H1 (cell line): ENCODE data around the gene OVCA2.

ENCODE experiments used
- ASH2L ChIP-seq: fragments of 200-600, 300-600 bp; sonication (generic); IDR thresholded peaks from one replicate; pipeline ENCODE4 v1.7.1; 2017; ENCODE audit warnings: low read length
- CBX5 ChIP-seq: fragments of 300-800, 300-1000 bp; sonication (generic); IDR thresholded peaks from 2 replicates; pipeline ENCODE4 v1.7.1; 2016; ENCODE audit warnings: antibody characterized with exemption, low read length, low read depth
- CBX8 ChIP-seq: fragments of 300-800, 300-1000 bp; sonication (generic); IDR thresholded peaks from 2 replicates; pipeline ENCODE4 v1.7.1; 2016; ENCODE audit warnings: low read depth, low read length, borderline replicate concordance
- CTCF ChIP-seq, 3 experiments: IDR thresholded peaks; 1 replicate in 2 of 3; 2 replicates in 1 of 3; pipeline versions ENCODE4 v1.5.1 to v1.6.1; 2011; ENCODE audit warnings: low read length in 3 of 3, mild to moderate bottlenecking in 3 of 3, inconsistent platforms in 2 of 3, low read depth in 1 of 3, moderate library complexity in 1 of 3; ENCODE audit not compliant: insufficient read depth in 1 of 3; ENCODE audit errors: control extremely low read depth in 1 of 3
- EZH2 ChIP-seq: fragments of 200-600 bp; sonication (generic); IDR thresholded peaks from 2 replicates; pipeline ENCODE4 v1.7.1; 2012; ENCODE audit warnings: low read depth, mild to moderate bottlenecking, moderate library complexity, low read length, inconsistent platforms; ENCODE audit not compliant: severe bottlenecking
- GABPA ChIP-seq: IDR thresholded peaks from 2 replicates; pipeline ENCODE4 v1.6.1; 2011; ENCODE audit warnings: mild to moderate bottlenecking, low read length, moderate library complexity, borderline replicate concordance; ENCODE audit not compliant: insufficient read depth
- POLR2A ChIP-seq, 2 experiments: IDR thresholded peaks; 1 replicate in 1 of 2; 2 replicates in 1 of 2; pipeline ENCODE4 v1.6.1; 2011; ENCODE audit warnings: low read depth in 2 of 2, low read length in 2 of 2, mild to moderate bottlenecking in 2 of 2; ENCODE audit errors: control extremely low read depth in 1 of 2
- POLR2AphosphoS5 ChIP-seq: IDR thresholded peaks from 2 replicates; pipeline ENCODE4 v1.6.1; 2011; ENCODE audit warnings: low read depth, low read length
- RAD21 ChIP-seq, 2 experiments: IDR thresholded peaks in 1 of 2; conservative IDR thresholded peaks in 1 of 2; 2 replicates each; pipeline ENCODE4 v1.6.1; 2011; ENCODE audit warnings: low read depth in 2 of 2, low read length in 2 of 2, improper control_type of control experiment in 1 of 2, inconsistent platforms in 1 of 2, mild to moderate bottlenecking in 1 of 2, moderate library complexity in 1 of 2
- SAP30 ChIP-seq: fragments of 300-600 bp; sonication (generic); IDR thresholded peaks from 2 replicates; pipeline ENCODE4 v1.7.1; 2012; ENCODE audit warnings: low read length, moderate library complexity, mild to moderate bottlenecking, inconsistent platforms; ENCODE audit not compliant: insufficient read depth, insufficient replicate concordance
- SUZ12 ChIP-seq: fragments of 200-600 bp; sonication (generic); IDR thresholded peaks from 2 replicates; pipeline ENCODE4 v1.6.1; 2012; ENCODE audit warnings: mild to moderate bottlenecking, inconsistent platforms, low read length, moderate library complexity, mixed read lengths
- TCF12 ChIP-seq: IDR thresholded peaks from 2 replicates; pipeline ENCODE4 v1.6.1; 2011; ENCODE audit warnings: low read depth, mild to moderate bottlenecking, low read length
- YY1 ChIP-seq: IDR thresholded peaks from 2 replicates; pipeline ENCODE4 v1.6.1; 2011; ENCODE audit warnings: low read depth, mild to moderate bottlenecking, low read length
- TF ChIP-seq, protein P1 (sequence below): IDR thresholded peaks from 2 replicates; pipeline ENCODE4 v1.6.1; 2012; ENCODE audit warnings: inconsistent platforms

- TF ChIP-seq CTCF (IDR thresholded peaks at IDR 0.05; ENCODE audit: control extremely low read depth in 1 of 3, insufficient read depth in 1 of 3, low read depth in 1 of 3, low read length in 3 of 3), result peak; percentile 61 to 69 (median 63)
- TF ChIP-seq YY1, result no peak
- TF ChIP-seq TCF12, result no peak
- peak; percentile 62 to 74 for TF ChIP-seq RAD21 (IDR thresholded peaks at IDR 0.05 in 1 of 2, conservative IDR thresholded peaks at IDR 0.05 in 1 of 2; ENCODE audit: low read depth in 2 of 2, low read length in 2 of 2)
- no peak for TF ChIP-seq POLR2A (IDR thresholded peaks at IDR 0.05; ENCODE audit: control extremely low read depth in 1 of 2, low read depth in 2 of 2, low read length in 2 of 2)
- no peak for TF ChIP-seq POLR2AphosphoS5
- no peak for TF ChIP-seq CBX5
- no peak for TF ChIP-seq EZH2
- peak; percentile 65; the same call in 1 of the 2 replicates for TF ChIP-seq SUZ12
- no peak for TF ChIP-seq SAP30
- TF ChIP-seq GABPA, result no peak
- no peak for TF ChIP-seq CBX8
- TF ChIP-seq, protein P1, sequence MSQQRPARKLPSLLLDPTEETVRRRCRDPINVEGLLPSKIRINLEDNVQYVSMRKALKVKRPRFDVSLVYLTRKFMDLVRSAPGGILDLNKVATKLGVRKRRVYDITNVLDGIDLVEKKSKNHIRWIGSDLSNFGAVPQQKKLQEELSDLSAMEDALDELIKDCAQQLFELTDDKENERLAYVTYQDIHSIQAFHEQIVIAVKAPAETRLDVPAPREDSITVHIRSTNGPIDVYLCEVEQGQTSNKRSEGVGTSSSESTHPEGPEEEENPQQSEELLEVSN, result no peak
- TF ChIP-seq ASH2L, result peak; percentile 41
Measured at GRCh38 chr17:2053380-2054261, 11.8 kb downstream of the OVCA2 start.
